NCI-H2227 (cell line): ENCODE results near the gene MOV10L1.

Experiments
- DNase-seq: peaks from one replicate; lab custom pipeline; 2025; ENCODE audit not compliant: unreplicated experiment; lab: John Stamatoyannopoulos, UW

MOV10L1 gene

GRCh38 chr22:50173311-50173982 lies 83.6 kb downstream of the MOV10L1 start:
- DNase-seq: no peak

DNA sequence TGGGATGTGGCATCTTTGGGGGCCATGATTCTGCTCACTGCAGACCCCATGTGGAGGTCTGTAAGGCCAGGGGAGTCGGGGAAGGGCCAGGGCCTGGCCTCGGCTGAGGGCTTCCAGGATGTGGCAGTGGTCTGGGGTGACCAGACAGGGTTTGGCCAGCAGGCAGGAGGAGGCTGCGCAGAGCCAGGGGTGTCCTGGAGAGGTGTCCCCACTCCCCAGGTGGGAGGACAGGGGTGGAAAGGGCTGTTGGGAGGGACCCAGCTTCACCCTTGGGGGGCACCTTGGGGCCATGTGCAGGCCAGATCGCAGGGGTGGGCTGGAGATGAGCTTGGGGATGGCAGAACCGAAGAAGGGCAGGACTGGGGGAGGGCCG lies 84.2 kb downstream of the MOV10L1 start:
- DNase-seq: no peak

DNA sequence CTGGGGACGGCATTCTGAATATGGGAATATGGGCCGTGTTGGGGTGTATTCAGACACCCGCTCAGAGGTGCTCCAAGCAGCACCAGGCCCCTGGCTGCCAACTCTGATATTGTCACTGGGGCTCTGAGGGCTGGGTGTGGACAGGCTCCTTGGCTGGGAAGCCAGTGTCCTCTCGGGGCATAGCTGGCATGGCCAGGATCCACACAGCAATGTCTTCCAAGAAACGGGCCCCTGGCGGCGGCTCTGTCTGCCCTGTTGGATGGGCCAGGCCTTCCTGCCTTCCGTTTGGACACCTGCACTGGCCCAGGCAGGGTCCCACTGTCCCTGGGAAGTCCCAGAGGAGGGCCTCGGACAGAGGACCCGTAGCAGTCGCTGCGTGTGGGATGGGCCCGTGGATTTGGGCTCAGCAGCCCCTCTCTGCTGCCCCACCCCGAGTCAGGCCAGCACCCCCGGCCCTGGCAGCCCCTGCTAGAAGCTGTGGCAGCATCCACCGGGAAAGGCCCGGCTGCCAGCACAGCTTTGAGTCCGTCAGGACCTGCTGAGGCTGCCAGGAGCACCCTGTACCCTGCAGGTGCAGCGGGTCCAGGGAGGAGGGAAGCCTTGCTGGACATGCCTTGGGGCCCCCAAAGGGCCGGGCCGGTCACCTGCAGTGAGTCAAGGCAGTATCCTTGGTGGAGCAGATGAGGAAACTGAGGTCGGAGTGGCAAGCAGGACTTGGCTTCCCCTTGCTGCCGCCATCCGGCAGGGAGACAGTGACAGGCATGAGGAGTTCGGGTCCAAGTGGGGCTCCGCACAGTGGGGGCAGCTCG lies 84.8 kb downstream of the MOV10L1 start:
- no peak for DNase-seq

DNA sequence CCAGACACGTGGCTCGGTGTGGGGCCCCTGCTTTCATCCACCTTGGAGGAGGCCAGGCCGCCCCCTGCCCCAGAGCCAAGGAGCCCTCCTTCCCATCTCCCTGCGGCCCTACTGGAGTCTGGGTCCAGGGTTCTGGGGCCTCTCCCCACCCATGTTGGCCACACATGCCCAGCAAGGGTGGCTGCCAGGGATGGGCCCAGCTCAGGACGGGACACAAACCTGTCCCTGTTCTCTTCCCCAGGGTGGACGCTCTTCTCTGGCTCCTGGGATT lies 85.3 kb downstream of the MOV10L1 start:
- DNase-seq: no peak

DNA sequence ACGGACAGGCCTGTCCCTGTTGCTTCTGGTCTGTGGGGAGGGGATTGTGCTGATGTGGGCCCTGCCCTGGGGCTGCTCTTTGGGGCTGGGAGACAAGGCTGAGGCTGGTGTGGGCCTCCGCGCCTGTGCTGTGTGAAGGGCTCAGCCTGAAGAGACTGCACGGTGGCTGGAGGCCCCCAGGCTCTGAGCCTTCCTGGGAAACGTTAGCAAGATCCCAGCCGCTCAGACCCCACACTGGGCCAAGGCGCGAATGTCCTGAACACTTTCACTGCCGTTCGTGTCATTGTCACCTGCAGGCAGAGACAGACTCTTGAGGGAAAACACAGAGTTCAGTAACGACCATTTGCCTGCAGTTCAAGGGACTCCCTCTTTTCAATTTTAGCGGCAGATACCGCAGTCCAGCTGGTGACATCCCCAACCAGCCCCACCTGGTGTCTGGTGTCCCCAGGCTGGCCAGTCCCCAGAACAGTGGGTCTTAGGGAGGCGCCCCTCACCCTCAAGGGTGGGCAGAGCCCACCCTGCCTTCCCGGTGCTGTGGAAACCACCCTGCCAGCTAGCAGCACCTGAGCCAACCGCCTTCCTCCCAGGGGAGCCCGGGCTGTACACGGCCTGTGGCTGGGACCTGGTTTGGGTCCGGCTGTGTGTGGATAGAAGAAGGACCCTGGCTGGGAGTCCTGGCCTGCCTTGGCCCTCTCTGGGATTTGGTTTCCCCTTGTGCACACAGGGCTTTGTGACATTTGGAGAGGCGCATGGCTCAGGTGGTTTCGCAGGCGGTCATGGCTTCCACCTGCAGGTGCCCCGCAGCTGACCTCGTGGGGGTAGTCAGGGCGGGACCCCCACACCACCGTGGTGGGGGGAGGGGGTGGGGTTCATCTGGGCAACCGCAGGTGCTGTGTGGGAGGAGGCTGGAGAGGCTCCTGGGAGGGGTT lies 86.4 kb downstream of the MOV10L1 start:
- no peak for DNase-seq

DNA sequence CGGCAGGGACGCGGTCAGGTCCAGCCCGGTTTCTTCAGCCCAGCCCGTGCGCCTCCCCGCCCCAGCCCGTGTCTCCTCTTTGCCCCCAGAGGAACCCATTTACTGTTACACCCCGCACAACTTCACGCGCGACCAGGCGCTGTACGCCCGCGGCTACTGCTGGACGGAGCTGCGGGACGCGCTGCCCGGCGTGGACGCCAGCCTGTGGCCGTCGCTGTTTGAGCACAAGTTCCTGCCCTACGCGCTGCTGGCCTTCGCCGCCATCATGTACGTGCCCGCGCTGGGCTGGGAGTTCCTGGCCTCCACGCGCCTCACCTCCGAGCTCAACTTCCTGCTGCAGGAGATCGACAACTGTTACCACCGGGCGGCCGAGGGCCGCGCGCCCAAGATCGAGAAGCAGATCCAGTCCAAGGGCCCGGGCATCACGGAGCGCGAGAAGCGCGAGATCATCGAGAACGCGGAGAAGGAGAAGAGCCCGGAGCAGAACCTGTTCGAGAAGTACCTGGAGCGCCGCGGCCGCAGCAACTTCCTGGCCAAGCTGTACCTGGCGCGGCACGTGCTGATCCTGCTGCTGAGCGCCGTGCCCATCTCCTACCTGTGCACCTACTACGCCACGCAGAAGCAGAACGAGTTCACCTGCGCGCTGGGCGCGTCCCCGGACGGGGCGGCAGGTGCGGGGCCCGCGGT lies 87.2 kb downstream of the MOV10L1 start:
- no peak for DNase-seq

DNA sequence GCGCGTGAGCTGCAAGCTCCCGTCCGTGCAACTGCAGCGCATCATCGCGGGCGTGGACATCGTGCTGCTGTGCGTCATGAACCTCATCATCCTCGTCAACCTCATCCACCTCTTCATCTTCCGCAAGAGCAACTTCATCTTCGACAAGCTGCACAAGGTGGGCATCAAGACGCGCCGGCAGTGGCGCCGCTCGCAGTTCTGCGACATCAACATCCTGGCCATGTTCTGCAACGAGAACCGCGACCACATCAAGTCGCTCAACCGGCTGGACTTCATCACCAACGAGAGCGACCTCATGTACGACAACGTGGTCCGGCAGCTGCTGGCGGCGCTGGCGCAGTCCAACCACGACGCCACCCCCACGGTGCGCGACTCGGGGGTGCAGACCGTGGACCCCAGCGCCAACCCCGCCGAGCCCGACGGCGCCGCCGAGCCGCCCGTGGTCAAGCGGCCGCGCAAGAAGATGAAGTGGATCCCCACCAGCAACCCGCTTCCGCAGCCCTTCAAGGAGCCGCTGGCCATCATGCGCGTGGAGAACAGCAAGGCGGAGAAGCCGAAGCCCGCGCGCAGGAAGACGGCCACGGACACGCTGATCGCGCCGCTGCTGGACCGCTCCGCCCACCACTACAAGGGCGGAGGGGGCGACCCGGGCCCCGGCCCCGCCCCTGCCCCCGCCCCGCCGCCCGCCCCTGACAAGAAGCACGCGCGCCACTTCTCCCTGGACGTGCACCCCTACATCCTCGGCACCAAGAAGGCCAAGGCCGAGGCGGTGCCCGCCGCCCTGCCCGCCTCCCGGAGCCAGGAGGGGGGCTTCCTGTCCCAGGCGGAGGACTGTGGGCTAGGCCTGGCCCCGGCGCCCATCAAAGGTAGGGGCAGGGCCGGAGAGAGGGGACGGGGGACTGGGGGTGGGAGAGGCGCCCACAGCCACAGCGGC lies 88.0 kb downstream of the MOV10L1 start:
- DNase-seq: no peak

DNA sequence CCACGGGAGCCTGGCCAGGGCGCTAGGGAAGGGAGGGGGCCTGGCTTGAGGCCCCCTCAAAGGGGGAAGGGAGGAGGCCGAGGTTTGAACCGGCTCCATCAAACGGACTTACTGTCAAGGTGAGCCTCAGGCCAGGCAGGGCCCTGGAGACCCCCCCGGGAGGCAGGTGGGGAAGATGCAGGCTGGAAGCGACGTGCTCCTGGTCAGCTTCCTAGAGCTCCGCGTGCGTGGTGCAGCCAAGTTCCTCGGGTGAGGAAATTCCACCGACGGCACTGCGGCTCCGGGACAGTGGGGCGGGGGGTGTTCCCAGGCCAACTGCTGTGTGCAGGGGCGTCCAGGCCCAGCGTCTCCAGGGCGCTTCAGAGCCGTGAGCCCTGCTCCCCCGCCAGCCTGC lies 88.7 kb downstream of the MOV10L1 start:
- no peak for DNase-seq

DNA sequence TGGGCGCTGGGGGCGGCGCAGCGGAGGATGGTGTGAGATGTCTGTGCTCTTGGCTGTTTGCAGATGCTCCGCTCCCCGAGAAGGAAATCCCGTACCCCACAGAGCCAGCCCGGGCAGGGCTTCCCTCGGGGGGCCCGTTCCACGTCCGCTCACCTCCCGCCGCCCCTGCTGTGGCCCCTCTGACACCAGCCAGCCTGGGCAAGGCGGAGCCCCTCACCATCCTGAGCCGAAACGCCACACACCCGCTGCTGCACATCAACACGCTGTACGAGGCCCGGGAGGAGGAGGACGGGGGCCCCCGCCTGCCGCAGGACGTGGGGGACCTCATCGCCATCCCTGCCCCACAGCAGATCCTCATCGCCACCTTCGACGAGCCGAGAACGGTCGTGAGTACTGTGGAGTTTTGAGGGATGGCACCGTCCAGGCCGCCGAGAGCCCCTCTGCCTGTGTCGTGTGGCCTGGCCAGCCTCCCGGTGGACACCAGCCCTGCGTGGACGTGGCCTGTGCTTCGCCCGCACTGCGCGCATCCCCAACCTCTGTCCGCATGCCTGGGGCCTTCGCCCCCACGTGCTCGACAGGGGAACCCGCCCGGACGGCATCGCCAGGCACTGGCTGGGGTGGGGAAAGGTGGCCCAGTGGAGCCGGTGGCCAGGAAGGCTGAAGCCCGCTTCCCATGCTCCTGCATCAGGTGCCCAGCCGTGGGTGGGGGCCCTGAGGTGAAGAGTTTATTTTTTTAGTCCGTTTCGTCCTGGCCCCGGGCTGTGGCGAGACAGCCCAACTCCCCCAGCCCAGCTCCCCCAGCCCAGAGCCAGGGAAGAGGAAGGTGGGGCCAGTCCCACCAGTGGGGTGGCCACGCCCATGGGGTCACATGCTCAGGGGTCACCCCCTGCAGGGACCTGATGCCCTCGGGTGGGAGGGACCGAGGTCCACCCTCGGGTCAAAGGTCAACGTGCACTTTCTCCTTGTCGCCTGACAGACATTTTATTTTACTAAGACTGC lies 89.4 kb downstream of the MOV10L1 start:
- DNase-seq: no peak

- DNase-seq: no peak
These were observed 90.3 kb downstream of the MOV10L1 start for GRCh38 chr22:50179937-50180726.

DNA sequence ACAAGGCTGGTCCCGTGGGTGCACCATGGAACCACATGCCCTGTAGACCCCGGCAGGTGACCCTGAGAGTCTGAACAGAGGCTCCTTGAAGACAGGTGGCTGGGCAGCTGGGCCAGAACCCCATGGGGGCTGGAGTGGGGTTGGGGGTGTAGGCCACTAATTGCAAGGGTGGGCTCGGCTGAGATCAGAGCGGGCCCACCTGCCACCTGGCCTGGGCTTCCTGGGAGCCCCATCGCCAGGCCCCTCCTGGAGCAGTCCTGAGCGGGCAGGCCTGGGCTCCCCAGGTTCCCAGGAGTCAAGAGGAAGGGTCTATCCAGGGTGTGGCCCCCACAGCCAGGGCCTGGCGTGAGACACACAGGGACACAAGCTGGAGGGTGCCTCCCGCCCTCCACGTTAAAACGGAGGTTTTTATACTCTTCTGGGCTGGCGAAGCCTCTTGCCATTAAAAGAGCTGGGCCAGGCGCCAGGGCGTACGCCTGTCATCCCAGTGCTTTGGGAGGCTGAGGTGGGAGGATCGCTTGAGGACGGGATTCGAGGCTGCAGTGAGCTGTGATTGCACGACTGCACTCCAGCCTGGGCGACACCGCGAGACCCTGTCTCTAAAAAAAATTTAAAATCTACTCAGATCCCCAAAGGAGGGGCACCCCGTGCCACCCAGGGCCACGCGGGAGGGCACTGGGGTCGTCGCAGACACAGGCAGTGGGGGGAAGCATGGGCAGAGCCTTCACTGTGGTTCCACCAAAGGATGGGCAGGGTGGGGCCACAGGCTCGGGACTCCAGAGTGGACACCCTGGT lies 91.1 kb downstream of the MOV10L1 start:
- DNase-seq: no peak

DNA sequence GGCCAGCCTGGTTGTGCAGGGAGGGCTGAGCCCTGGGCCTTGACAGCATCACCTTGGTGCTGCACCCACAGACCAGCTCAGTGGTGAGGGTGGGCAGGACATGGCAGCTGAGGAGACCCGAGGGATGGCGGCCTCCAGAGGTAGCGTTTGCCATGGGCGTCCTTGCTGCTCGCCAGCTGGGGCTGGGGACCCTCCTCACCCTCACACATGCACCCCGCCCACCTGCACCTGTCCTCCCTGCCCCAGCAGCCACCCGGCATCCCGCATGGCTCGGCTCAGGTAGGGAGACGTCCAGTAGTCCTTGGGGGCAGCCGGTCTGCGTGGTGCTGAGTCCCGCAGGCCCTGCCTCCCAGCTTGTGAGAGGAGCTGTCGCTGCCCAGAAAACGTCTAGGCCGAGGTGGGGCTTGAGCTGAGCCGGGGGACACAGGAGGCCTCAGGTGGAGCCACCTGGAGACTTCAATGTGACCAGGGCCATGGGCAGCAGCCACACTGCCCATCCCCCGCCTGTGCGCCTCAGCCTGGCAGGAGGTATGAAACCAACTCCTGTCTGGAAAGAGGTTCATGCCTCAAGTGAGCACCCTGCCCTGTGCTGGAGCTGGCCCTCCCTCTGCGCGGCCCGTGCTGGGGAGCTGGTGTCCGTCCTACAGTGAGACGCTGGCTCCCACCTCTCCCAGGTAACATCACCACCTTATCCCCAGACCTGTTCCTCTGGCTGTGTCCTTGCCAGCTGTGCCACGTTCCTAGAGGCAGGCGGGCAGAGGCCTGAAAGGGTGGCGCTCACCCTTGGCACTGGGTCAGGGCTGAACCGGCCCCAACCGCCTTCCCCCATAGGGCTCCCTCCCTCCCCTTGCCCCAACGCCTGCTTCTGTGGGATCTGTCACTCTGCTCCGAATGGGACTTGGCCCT lies 92.6 kb downstream of the MOV10L1 start:
- DNase-seq: no peak

- DNase-seq: no peak
These were observed 93.5 kb downstream of the MOV10L1 start for GRCh38 chr22:50183141-50183971.

DNA sequence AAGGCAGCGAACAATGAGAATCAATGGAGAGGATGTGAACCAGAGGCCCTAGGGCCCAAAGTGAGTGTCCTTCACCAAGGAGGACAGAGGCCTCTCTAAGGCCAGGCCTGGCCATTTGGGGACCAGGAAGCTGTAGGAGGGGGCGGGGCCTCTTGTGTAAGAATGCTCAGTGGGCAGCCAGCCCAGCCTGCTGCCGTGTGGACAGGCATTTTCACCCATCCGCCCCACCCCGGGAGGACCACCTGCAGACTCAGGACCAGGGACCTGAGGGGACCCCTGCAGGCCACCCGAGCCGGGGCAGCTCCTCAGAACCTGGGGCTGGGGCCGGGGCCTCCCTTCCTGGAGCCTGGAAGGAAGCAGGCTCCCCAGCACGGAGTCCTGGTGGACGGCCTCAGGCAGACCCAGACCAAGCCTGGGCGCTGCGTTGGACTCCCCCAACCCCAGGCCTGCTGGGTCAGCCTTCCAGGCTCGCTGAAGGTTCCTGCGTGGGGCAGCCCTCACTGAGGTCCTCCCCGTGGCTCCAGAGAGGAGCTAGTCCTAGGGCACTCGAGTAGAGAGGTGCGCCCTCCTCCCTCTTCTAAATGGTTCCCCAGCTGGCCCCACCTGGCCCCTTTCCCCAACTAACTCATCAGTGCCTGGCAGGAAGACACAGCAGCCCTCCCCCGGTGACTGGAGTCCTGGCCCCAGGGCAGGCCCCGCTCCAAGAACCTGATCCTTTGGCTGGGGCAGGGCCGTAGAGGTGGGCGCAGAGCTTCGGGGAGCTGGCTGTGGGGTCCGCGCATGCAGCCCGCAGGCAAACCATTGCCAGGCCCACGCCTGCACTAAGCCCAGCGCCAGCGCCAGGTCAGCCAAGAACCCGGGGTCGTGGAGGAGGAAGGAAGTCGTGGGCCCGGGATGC lies 94.4 kb downstream of the MOV10L1 start:
- no peak for DNase-seq
